Activated effector memory CD4-positive, alpha-beta T cell treated with anti-CD3 and anti-CD28 coated beads, Interleukin-2, amount 50 U/mL, for 16 hours (primary cell): ENCODE measurements around the gene AFDN.

Source experiments
- DNase-seq: peaks from one replicate; pipeline ENCODE4 v3.0.0-alpha.2; 2020

Gene AFDN

DNA sequence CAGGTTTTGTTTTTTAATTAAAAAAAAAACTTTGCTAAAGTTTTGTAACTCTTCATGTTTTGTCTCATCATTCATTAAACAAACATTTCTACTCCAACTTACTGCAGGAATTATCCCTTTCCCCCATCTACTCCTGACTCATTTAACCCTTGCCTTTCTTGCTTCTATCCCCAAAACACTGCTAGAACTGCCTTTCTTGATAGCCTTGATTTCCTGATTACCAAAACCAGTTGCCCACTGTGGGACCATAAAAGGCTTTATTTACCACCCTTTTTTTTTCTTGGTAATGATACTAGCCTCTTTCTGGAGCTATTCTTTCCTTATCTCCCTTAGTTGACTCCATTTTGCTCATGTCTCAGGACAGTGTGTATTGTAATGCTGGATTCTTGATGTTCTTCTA, 15.3 kb downstream of the AFDN start:
- no peak for DNase-seq

DNA sequence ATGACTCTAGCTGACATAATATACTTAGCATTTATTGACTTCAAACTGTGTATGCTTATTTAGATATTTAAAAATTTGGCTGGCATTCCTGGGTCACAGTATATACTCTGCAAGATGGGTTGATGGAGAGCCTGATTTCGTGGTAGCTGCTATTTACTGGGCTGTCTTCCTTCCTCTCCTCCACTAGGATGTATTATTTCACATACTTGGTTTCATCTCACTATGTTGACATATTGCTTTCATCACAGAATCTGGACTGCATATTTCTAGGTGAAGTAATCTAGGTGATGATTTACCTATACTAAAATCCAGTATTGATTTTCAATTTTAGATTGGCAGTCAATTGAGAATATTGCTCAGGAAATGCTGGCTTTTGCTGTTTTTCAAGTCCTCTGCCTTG, 15.7 kb downstream of the AFDN start:
- DNase-seq = no peak

DNA sequence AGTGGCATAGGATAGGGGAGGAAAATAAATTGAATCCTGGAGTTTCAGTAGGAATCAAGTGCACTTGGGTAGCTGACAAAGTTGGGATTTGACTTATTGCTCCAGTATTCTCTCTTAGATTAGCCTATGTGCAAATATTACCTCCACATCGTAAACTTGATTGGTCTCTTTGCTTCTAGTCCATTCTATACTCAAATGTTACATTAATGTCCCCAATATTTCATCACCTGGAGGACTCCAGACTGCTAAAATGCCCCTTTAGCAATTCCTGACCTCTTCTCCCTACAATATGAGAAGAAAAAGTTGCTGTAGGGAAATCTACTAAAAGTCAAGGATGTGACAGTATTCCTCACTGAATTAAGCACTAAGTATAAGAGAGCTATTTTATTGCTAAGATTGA, 16.3 kb downstream of the AFDN start:
- no peak for DNase-seq

DNA sequence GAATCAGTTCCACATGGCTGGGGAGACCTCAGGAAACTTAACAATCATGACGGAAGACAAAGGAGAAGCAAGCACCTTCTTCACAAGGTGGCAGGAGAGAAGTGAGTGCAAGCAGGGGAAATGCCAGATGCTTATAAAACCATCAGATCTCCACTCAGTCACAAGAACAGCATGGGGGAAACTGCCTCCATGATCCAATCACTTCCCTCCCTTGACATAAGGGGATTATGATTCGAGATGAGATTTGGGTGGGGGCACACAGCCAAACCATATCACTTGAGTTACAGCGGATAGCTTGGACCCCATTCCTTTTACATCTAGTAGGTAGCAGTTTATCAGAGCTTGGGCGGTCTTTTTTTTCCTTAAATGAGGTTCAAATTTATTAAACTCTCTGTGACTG, 19.1 kb downstream of the AFDN start:
- DNase-seq = no peak

DNA sequence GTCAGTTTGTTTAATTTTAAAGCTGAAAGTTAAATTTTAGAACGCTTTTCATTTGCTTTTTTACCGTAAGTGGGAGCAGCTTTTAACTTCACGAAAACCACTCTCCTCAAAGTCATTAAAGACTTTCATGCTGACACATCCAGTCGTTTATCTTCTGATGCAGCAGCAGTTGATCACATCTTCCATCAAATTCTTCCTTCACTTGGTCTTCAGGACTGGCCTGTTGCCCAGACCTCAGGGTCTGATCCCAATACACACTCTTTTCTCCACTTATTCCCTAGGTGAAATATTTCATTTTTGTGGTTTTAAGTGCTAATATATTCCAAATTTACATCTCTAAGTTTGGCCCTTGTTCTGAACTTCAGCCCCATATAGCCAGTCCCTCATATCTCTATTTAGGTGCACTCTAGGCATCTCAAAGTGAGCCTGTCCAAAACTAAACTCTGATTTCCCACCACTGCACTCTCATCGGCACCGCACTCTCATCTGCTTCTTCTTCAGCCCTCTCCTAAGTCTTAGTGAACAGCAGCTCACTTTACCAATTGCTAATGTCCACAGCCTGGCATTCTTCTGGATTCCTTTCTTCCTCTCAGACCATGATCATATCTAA, 20.4 kb downstream of the AFDN start:
- no peak for DNase-seq

DNA sequence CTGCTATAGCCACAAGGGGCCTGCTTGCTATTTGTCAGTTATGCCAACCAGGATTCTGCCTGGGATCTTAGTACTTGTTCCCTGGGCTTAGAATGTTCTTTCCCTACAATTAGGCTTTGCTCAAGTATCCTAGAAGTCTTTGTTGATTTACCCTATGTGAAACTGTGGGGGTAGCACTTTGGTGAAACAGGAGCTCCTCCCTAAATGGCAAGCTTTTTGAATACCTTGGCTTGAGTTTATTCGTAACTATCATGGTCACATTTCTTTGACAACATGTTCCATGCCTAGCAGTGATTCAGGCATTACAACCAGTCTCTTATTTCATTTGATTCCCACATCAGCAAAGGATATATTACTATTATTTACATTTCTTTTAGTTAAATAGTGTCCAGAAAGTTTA, 21.2 kb downstream of the AFDN start:
- DNase-seq = no peak

DNA sequence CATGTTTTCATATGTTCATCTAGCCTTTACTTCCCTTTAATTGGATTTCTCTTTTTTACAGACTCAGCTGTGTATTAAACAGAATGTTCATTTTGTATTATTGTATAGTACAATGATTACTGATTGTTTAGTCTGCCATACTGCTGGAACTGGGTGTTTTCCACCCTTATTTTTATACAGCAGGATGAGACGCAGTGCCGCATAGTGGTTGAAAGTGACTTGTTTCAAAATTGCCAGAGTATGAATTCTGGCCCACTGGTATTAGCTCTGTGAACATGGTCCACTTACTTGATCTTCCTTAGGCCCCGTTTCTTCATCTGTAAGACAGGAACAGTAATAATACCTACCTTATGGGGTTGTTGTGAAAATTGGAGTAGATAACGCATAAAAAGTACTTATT, 22.1 kb downstream of the AFDN start:
- DNase-seq = no peak

DNA sequence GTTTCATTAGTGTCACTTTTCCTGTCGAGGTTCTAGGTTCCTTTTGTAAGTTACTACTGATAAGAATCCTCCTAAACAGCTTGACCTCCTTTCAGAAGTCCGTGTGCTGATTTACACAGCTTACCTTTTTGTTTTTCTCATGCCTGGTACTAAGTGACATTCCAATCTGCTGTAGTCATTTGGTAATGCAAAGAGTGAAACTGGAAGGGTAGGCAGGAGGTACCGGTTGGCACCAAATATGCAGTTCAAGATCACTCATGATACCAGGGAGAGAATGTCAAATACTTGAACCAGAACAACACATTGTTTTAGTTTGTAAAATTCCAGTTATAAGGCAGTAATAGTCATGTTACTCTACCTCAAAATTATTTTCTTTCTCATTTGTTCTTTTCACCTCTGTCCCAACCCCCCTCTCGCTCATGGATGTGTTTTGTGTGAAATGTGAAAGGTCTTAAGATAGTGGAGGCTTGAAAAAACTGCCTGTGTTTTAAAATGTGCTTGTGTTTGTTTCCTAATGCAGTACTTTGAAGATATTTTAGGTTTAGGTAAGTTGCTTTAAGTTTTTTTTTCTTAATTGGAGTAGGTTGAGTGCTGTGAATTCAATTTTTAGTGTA, 23.2 kb downstream of the AFDN start:
- DNase-seq = no peak

DNA sequence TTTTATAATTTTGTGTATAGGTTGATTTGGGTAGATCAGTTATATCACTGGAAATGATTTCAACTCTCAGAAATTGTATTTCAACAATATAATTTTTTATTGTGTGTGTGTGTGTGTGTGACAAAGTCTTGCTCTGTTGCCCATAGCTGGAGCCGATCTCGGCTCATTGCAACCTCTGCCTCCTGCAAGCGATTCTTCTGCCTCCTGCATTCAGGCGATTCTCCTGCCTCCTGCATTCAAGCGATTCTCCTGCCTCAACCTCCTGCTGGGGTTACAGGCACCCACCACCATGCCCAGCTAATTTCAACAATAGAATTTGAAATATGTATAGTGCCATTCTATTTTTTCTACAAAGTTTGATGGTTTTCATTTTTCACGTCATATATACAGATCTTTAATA, 24.1 kb downstream of the AFDN start:
- no peak for DNase-seq

DNA sequence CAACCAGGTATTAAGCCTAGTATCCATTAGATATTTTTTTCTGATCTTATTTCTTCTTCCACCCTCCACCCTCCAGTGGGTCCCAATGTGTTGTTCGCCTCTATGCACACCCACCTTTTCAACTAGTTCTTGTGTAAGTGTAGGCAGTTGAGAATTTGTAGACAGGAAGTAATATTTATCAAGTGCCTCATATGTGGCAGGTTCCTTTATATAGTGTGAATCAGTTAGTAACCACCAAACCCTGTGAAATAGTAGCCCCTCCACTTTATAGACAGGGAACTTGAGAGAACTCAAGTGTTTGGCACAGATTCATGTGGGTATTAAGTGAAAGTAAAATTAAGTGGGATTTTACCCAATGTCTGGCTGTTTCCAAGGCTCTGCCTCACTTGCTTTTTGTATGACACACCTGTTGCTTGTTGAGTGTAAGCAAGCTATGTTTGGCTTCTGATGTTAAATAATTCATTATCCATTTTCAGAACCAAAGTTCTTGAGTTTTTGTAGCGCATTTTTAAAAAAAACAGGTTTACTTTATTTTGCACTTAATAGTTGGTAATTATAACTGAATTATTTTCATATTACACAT, 24.8 kb downstream of the AFDN start:
- DNase-seq = no peak

DNA sequence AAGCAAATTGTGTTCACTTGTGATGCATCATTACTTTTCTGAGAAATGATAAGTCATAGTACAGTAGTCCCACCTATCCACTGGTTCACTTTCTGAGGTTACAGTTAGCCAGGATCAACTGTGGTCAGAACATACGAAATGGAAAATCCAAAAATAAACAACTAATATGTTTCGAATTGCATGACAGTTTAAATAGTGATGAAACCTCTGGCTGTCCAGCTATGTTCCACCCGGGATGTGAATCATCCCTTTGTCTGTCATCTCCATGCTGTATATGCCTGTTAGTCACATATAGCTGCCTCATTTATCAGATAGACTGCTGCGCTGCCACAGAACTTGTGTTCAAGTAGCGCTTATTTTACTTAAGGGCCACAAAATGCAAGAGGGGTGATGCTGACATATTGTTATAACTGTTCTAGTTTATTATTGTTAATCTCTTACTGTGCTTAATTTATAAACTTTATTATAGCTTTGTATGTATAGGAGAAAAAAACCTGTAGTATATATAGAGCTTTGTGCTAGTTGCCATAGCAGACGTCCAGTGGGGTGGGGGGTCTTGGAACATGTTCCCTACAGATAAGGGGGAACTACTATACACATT, 29.2 kb downstream of the AFDN start:
- no peak for DNase-seq

DNA sequence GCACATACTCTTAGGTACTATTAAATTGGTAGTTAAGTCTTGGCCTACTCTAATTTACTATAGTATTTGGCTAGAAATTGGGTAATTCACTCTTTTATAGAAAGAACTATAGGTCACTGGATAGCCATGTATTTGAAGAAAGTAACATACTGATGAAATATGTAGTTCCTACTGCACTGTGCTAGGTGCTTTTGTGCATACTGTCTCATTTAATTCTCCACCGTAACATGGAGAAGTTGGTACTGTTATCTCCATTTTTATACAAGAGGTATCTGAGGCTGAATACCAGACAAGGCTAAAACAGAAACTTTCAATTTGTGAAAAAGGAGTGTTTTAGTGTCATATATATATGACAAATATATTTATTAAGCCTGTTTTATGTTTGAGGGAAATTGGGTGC, 29.8 kb downstream of the AFDN start:
- no peak for DNase-seq

DNA sequence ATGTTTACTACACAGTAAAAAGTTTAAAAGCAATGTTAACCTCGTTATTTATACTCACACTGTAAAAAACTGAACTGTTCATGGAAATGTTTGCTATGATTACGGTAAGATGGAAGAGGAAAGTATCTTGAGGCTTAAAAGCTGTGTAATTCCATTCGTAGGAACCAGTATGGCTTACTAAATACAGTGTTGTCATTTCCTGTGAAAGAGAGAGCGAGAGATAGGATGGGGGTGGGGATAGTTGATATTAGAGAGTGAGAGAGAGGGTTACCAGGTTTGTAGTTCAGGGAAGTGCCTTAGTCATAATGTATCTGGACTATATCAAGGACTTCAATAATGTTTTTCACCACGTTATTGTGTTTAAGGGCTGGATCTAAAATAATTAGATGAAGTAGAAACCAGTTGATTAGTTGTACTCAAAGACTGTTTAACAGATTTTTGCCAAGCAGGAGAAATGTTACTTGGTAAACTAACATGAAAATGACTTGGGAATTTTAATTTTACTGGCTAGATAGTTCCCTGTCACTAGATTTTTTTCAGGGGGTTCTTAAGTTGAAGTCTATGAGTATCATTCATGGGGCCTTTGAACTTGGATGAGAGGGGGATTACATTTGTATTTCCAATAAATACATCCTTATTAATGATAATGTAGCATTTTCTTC, 30.4 kb downstream of the AFDN start:
- no peak for DNase-seq

DNA sequence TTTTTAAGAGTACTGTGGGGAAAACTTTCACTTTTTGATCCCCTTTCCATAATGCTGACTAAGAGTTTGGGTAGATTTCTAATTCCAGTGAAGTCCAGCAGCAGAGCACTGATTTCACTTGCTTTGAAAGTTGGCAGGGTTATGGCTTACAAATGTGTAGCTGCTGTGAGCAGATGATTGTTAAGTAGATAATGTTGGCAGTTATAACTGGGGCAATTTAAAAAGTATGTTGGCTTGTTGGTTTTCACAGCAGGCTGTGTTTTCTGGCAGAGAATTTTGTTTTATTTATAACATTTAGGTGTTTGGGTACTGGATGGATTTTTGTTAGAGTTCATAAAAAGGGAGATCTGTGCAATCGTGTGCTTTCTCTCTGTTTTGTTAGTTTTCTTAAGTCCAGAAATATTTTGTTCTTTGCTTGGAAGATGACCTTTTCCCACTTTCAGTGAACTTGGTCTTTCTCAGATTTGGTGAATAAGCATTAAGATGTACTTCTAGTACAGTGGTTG, 31.4 kb downstream of the AFDN start:
- DNase-seq = no peak

DNA sequence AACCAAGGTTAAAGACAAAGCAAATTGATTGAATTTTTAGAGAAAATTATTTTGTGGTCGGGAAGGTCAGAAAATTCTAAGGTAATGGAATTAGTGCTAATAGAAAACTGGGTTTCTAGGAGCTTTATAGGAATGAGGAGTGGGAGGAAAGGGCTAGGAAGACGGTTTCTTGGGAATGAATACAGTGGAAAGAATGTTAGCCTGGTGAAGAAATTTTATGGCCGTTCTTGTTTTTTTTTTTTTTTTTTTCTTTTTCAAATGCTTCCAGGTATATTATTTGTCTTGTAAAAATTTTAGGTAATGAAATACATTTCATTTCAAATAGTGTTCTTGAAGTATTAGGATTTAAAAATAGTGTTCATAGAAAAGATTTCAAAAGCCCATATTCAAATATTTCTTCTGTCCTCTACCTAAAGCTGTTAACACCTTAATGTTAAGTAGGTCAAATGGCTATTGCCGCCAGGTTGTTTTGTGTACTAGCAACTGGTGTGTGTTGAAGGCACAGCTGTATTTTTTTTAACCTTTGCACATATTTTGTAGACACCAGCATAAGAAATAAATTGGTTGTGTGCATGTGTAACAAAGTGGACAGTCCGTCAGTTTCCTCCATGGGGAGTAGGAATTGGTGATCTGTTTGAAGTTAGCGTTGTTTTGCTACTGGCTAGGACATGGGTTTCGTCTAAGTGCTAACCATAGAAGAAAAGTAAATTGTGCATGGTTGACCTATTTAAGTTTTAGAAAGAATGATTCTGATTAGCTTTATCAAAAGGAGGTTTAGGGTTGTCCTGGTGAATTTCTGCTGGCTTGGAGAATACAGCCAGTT, 32.3 kb downstream of the AFDN start:
- DNase-seq = no peak

DNA sequence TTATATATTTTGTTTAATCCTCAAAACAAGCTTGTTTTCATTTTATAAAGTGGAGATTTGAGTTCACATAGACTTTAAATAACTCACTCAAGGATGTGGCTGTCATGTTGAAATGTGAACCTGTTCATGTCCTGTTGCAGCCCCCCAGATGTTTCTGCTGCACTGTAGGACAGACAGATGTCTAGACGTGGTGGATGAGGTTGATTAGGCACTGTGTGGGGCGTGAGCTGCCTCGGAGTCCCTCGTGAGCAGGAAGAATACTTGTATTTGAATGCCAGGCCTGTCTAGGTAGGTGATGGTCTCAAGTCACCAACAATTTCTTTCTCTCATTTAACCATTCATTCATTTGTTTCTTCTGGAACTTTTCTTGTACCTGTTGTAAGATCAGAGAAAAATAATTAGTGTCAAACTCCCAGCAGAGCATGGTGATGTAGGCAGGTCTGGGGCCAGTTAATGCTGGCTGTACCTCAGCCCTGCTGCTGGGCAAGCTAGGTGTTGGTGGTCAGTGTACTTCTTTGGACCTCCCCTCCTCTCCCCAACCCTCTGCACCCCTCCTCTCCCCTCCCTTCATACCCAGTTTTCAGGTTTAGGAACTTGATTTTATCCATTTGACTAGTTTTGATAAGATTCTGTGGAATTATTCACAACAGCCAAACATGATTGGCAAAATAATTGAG, 34.0 kb downstream of the AFDN start:
- no peak for DNase-seq

DNA sequence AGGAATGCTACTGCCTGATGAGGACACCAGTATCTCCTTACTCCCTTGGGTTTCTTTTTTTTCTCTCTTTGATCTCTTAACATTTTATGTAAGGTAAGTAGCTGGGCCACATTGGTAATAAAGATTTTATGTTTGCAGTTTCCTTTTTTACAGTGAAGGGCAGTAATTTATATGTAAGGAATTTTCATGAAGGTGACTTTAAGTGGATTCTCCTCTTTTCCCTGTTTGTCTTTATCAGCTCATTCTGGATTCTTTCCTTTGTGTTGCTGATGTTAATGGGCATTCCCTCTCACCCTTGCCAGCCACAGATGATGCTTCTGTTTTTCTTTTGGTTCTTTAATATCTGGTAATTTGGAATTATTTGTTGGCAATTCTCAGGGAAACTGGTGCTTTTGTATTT, 34.7 kb downstream of the AFDN start:
- no peak for DNase-seq

DNA sequence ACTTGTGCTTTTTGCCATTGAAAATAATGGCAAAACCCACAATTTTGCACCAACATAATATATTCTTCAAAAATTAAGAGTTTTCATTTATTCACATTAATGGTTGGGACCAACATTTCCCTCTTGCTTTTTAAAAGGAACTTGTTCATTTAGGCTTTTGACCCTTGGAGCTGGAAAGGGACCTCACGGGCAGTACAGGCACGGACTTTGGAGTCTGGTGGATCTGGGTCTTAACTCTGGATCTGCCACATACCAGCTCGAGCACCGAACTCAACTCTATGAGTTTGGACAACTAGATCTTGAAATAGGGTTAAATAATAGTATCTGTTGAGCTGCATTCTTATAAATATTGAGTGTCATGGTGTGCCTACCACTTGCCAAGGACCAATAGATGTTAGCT, 37.2 kb downstream of the AFDN start:
- no peak for DNase-seq

DNA sequence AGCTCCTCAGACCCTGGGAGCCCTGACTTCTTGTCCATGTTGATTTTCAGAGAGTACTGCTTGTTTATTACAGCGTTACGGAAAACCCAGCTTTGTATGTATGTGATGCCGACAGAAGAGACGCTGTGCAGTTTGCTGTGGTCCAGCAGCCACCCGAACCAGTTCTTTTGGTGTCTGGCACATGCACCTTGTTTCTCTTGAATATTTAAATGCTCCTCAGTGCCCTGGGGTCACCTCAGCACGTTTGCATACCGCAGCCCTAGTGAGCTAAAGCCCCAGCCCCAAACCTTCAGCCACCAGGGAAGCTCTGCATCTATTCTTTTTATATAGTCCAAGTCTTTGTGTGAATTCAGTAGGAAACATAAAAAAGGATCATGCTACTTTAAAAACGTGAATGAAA, 39.9 kb downstream of the AFDN start:
- DNase-seq = no peak

DNA sequence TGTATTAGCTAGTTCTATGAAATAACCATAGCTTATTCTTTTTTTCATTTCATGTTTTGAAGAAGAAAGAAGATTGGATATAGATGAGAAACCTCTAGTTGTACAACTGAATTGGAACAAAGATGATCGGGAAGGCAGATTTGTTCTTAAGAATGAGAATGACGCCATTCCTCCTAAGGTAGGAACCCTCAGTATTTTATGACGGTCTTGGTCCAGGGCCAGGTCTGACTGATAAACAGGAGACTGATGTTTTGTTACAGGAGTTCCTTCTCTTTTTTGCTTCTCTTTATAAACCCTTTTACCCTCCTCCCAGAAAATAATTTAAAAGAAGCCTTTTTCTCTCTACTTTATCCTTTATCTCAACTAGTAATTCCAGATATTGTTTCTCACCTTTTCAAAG, 43.6 kb downstream of the AFDN start:
- DNase-seq = no peak

DNA sequence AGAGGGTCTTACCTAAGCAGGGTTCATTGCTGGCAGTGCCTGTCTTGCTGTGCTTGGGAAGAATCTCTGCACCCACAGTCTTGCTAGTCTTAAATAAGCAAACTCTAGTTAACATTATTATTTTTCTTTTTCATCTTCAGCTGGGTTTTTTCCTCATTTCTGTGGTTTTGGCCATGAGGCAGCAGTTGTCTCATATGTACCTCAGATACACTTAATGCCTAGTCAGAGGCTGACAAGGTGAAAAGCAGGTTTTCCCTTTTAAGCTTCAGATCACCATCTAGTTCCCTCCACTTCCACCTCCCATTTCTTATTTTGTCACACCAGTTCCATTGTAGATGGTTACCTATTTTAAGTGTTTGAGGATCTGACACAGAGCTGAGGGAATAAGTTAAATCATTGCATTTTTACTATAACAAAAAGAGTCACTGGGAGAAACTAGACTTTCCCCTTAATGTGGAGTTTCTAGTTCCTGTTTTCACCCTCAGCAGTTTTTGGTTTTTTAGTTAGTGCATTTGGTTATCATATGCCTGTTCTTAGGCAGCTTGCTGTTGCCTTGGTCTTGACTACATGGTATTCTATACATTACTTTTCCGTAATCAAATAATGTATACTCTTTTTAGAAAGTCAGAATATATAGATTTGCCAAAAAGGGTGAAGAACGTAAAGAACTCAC, 46.0 kb downstream of the AFDN start:
- no peak for DNase-seq
